Parathyroid adenoma (tissue), 2 donors: ENCODE data around the gene ITPR2.
"Not testable (repeated sequence)": the region's sequence is repeated elsewhere in the genome, so short reads cannot be mapped to it uniquely, and the experiment has no call there.

Experiments used
- H2AFZ ChIP-seq: fragments of 300-600 bp; sonication (generic); one replicate; pipeline ENCODE4 v1.7.0; 2017; ENCODE audit warnings: antibody characterized with exemption, mild to moderate bottlenecking
- H3K27ac ChIP-seq: fragments of 300-600 bp; sonication (generic); one replicate; pipeline ENCODE4 v1.7.0; 2017
- H3K27me3 ChIP-seq: fragments of 300-600 bp; sonication (generic); one replicate; pipeline ENCODE4 v1.7.0; 2017; ENCODE audit warnings: low read length; ENCODE audit not compliant: control insufficient read depth, insufficient read depth
- H3K36me3 ChIP-seq: fragments of 300-600 bp; sonication (generic); one replicate; pipeline ENCODE4 v1.7.0; 2017; ENCODE audit warnings: low read length; ENCODE audit not compliant: control insufficient read depth, insufficient read depth
- H3K4me1 ChIP-seq: fragments of 300-600 bp; sonication (generic); one replicate; pipeline ENCODE4 v1.7.0; 2017; ENCODE audit warnings: control low read depth
- H3K4me2 ChIP-seq: fragments of 300-600 bp; sonication (generic); one replicate; pipeline ENCODE4 v1.7.0; 2017; ENCODE audit warnings: low read length
- H3K4me3 ChIP-seq: fragments of 300-600 bp; sonication (generic); one replicate; pipeline ENCODE4 v1.7.0; 2017; ENCODE audit warnings: low read depth, low read length
- H3K79me2 ChIP-seq: fragments of 300-600 bp; sonication (generic); one replicate; pipeline ENCODE4 v1.7.0; 2017; ENCODE audit warnings: control low read depth
- H3K9ac ChIP-seq: fragments of 300-600 bp; sonication (generic); one replicate; pipeline ENCODE4 v1.7.0; 2017; ENCODE audit warnings: mild to moderate bottlenecking
- H3K9me3 ChIP-seq: fragments of 300-600 bp; sonication (generic); one replicate; pipeline ENCODE4 v1.7.0; 2017; ENCODE audit warnings: low read length; ENCODE audit not compliant: control insufficient read depth
- TF ChIP-seq, protein P1 (sequence below): fragments of 300-600 bp; sonication (generic); IDR thresholded peaks from one replicate; pipeline ENCODE4 v1.7.0; 2017; ENCODE audit warnings: antibody characterized with exemption, mild to moderate bottlenecking
- donor health status: primary hyperparathyroidism.

Gene ITPR2

GRCh38 chr12:26683443-26683842, 149.6 kb downstream of the ITPR2 start:
- no peaks in the 10 kb centered on the region for H3K9me3 ChIP-seq

GRCh38 chr12:26680727-26681455, 152.1 kb downstream of the ITPR2 start:
- Histone ChIP-seq H3K4me1 (no peaks in the 10 kb centered on the region), H3K9ac (no peak overlapping the region), H3K4me3 (no peak overlapping the region), H3K79me2 (no peaks in the 10 kb centered on the region), H3K9me3 (no peaks in the 10 kb centered on the region), H3K27ac (no peak overlapping the region), H3K4me2 (no peak overlapping the region), H3K36me3 (no peaks in the 10 kb centered on the region), H2AFZ (no peak overlapping the region), H3K27me3 (no peaks in the 10 kb centered on the region)
- TF ChIP-seq, protein P1, sequence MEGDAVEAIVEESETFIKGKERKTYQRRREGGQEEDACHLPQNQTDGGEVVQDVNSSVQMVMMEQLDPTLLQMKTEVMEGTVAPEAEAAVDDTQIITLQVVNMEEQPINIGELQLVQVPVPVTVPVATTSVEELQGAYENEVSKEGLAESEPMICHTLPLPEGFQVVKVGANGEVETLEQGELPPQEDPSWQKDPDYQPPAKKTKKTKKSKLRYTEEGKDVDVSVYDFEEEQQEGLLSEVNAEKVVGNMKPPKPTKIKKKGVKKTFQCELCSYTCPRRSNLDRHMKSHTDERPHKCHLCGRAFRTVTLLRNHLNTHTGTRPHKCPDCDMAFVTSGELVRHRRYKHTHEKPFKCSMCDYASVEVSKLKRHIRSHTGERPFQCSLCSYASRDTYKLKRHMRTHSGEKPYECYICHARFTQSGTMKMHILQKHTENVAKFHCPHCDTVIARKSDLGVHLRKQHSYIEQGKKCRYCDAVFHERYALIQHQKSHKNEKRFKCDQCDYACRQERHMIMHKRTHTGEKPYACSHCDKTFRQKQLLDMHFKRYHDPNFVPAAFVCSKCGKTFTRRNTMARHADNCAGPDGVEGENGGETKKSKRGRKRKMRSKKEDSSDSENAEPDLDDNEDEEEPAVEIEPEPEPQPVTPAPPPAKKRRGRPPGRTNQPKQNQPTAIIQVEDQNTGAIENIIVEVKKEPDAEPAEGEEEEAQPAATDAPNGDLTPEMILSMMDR, result no peak

More at GRCh38 chr12:26683443-26683842, 149.6 kb downstream of the ITPR2 start:
- Histone ChIP-seq H3K79me2 (no peaks in the 10 kb centered on the region), H3K36me3 (no peaks in the 10 kb centered on the region), H3K4me3 (no peak overlapping the region), H3K9ac (no peak overlapping the region), H3K27ac (no peak overlapping the region), H3K27me3 (no peaks in the 10 kb centered on the region), H3K4me1 (no peaks in the 10 kb centered on the region), H3K4me2 (no peak overlapping the region), H2AFZ (no peak overlapping the region)
- TF ChIP-seq, protein P1, result no peak

DNA sequence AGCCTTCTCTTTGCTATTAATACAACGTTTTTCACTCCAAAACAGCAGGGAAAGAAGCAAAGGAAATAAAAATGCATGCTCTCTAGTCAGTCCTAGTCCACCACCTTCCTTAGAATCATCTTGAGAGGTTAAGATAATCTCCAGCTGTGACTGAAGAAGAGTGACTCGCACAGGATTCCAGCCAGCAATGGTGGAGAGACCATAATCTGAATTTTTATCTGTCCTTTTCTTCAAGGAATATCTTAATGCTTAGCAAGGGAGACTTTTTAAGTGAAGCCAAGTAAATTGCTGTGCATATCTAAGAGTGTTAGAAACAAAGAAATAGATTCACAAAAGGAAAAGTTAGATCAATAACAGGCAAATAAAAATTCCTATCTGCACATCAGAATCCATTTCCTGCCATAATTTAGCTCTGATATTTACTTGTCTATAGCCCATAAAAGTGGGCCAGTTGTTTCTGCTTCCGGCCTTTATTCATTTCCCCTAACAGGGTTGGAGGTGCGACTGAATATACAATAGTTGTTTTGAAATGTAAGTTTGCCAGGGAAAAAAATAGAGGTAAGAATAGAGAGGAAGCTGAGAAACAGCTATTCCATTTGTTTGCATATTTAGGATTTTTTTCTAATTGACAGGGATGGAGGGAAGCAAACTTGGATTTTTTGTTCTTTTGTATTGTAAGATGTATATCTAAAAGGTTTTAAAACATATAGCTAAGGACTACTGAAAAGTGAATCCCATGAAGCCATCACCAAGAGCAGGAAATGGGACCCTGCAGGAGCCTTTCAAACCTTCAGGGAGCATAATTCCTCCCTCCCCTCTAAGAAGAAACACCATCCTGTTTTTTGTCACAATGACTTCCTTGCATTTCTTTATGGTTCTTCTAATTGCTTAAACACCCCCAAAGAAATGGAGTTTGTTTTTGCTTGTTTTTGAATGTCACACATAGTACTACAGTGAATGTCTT, 154.0 kb downstream of the ITPR2 start:
- H3K9me3 ChIP-seq, result no peaks in the 10 kb centered on the region
- H3K27ac ChIP-seq, result no peak overlapping the region
- H3K36me3 ChIP-seq, result no peaks in the 10 kb centered on the region
- no peak overlapping the region for H3K9ac ChIP-seq
- H3K4me3 ChIP-seq, result no peak overlapping the region
- no peaks in the 10 kb centered on the region for H3K79me2 ChIP-seq
- no peak overlapping the region for H3K4me2 ChIP-seq
- no peaks in the 10 kb centered on the region for H3K4me1 ChIP-seq
- H3K27me3 ChIP-seq, result no peaks in the 10 kb centered on the region
- TF ChIP-seq, protein P1, result no peak
- H2AFZ ChIP-seq, result no peak overlapping the region

DNA sequence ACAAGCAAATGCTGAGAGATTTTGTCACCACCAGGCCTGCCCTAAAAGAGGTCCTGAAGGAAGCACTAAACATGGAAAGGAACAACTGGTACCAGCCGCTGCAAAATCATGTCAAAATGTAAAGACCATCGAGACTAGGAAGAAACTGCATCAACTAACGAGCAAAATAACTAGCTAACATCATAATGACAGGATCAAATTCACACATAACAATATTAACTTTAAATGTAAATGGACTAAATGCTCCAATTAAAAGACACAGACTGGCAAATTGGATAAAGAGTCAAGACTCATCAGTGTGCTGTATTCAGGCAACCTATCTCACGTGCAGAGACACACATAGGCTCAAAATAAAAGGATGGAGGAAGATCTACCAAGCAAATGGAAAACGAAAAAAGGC, 161.5 kb downstream of the ITPR2 start:
- H3K9me3 ChIP-seq, H3K79me2 ChIP-seq, H3K4me3 ChIP-seq: not testable (repeated sequence)

GRCh38 chr12:26668847-26669246, 164.1 kb downstream of the ITPR2 start:
- Histone ChIP-seq H2AFZ (no peak overlapping the region), H3K36me3 (no peaks in the 10 kb centered on the region), H3K27me3 (no peaks in the 10 kb centered on the region), H3K79me2 (no peaks in the 10 kb centered on the region), H3K9me3 (no peaks in the 10 kb centered on the region), H3K27ac (no peak overlapping the region), H3K4me2 (no peak overlapping the region), H3K9ac (no peak overlapping the region), H3K4me3 (no peak overlapping the region), H3K4me1 (peaks cover 5% of the 10 kb centered on the region)
- TF ChIP-seq, protein P1, result no peak

More for the DNA sequence above, 161.5 kb downstream of the ITPR2 start:
- not testable (repeated sequence) for H3K27me3 ChIP-seq, H3K9ac ChIP-seq, H3K4me2 ChIP-seq, H3K27ac ChIP-seq, H3K36me3 ChIP-seq, H3K4me1 ChIP-seq, H2AFZ ChIP-seq
